ENCODE results near the gene LGALS3BP.

Gene LGALS3BP

DNA sequence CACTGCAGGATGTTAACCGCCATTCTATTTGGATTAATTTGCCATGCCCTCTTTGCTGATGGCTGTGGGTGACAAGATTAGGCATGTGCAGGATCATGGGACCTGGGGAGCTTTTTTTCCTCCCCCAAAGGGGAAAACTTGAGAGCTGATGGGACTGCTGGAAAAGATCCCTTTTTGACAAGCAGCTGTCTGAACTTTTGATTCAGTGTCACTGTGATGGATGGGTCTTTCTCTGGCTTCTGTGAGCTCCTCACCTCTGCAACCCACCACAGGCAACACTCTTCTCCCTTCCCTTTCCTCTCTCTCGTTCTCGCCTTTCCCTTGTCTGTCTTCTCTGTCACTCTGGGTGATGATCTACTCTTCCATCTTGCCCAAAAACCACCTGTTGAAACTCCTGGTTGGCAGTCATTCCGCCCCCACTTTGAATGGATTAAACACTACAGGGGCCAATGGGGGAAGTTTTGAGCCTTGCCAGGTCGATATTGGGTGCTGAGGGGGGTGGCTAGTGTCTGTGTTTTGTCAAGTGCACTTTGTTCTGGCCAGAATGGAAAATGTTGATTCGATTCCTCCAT, 32.9 kb upstream of the LGALS3BP start:
- no peak for DNase-seq (ENCODE audit: low spot score)

DNA sequence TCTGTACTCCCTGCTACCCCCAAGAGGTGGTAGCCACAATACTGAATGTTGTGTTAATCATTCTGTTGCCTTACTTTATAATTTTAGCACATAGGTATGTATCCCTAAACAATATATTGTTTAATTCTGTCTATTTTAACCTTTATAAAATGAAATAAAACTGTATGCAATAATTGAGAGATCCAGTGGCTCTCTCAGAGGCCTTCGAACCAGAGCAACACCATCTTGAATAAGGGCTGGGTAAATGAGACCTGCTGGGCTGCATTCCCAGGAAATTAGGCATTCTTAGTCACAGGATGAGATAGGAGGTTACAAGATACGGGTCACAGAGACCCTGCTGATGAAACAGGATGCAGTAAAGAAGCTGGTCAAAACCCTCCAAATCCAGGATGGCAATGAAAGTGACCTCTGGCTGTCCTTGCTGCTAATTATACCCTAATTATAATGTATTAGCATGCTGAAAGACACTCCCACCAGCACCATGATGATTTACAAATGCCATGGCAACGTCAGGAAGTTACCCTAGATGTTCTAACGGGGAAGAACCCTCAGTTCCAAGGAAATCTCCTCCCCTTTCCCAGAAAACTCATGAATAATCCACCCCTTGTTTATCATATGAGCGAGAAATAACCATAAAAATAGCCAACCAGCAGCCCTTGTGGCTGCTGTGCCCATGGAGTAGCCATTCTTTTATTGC, 31.9 kb upstream of the LGALS3BP start:
- no peak for DNase-seq (ENCODE audit: low spot score)

DNA sequence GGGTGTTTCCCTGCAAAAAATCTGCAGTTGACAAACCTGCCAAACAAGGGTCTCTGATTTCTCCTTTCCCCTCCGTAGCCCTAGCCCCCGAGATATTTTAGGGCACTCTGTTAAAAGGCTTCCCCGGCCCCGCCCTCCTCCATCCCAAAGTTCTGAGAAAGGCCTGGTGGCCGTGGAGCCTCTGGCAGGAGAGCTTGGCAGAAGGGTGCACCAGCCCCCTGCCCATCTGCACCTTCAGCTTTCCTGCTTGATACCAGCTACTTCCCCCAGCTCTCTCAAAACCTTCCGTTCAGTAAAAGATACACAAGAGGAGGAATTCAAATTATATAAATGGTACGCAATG, 30.6 kb upstream of the LGALS3BP start:
- no peak for DNase-seq (ENCODE audit: low spot score)

- peak; percentile 89 for DNase-seq (ENCODE audit: low spot score)
These were observed 29.9 kb upstream of the LGALS3BP start, which contains the start of gene CANT1 for GRCh38 chr17:79009397-79010303. Gene CANT1, minus strand, starts transcription at chr17:79009764. Its CDS starts 12,142 bp downstream, at chr17:78997622.

DNA sequence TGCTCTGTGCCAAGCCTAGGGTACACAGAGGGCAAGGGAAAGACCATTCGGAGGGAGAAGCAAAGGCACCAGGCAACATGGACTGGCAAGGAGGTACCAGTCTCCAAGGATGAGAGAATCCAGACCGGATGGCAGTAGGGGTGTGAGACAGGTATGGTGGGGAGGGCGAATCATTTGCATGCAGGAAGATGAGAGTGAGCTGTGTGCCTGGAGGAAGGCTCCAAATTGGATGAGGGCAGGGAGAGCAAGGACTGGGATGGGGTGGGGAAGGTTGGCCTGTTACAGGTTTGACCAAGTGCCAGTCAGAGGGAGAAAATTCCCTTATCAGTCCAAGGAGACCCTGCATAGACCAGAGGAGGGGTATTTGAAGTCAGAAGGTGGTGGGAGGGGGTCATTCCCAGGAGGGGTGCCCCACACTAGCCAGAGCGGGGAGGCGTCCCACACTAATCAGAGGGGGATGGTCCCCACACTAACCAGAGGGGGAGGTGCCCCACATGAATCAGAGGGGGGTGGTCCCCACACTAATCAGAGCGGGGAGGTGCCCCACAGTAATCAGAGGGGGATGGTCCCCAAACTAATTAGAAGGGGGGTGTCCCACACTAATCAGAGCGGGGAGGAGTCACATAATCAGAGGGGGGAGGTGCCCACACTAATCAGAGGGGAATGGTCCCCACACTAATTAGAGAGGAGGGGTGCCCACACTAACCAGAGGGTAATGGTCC, 29.1 kb upstream of the LGALS3BP start:
- DNase-seq (ENCODE audit: low spot score), result no peak

- DNase-seq (ENCODE audit: low spot score), result no peak
These were observed 28.0 kb upstream of the LGALS3BP start for GRCh38 chr17:79007504-79008381.

- no peak for DNase-seq (ENCODE audit: low spot score)
These were observed 27.2 kb upstream of the LGALS3BP start for GRCh38 chr17:79006794-79007503.

DNA sequence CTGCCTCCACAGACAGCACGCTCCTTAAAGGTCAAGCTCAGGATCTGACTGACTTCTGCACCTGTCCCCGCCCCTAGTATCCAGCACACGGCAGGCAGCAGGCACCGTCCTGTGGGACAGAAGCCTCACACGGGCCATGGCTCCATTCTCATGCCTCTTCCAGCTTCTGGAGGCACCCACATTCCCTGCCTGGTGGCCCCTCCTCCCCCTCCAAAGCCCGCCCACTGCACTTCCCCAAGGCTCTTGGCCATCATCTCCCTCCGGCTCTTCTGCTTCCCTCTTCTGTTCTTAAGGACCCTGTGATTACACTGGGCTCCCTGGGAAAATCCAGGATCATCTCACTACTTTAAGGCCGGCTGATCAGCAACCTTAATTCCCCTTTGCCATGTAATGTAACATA, 26.3 kb upstream of the LGALS3BP start:
- DNase-seq (ENCODE audit: low spot score), result no peak

- no peak for DNase-seq (ENCODE audit: low spot score)
These were observed 25.5 kb upstream of the LGALS3BP start for GRCh38 chr17:79005063-79005861.

DNA sequence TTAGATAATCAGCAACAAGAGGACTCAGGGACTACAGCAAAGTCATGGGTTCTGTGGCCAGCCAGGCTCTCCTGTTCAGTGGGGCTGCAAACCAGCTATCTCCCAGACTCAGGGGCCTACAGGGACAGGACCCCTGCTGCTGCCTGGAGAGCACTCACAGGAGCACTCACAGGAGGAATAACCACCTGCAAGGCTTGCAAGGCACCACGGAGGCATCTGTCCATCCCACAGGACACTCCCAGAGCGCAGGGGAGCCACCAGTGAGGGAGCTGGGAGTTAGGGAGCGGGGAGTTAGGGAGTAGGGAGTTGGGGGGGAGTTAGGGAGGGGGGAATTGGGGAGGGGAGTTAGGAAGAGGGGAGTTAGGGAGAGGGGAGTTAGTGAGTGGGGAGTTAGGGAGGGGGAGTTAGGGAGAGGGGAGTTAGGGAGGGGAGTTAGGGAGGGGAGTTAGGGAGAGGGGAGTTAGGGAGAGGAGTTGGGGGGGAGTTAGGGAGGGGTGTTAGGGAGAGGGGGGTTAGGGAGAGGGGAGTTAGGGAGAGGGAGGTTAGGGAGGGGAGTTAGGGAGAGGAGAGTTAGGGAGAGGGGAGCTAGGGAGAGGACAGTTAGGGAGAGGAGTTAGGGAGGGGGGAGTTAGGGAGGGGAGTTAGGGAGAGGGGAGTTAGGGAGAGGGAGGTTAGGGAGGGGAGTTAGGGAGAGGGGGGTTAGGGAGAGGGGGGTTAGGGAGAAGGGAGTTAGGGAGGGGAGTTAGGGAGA, 24.1 kb upstream of the LGALS3BP start:
- DNase-seq (ENCODE audit: low spot score), result no peak

- DNase-seq (ENCODE audit: low spot score), result no peak
These were observed 23.3 kb upstream of the LGALS3BP start for GRCh38 chr17:79002796-79003593.

DNA sequence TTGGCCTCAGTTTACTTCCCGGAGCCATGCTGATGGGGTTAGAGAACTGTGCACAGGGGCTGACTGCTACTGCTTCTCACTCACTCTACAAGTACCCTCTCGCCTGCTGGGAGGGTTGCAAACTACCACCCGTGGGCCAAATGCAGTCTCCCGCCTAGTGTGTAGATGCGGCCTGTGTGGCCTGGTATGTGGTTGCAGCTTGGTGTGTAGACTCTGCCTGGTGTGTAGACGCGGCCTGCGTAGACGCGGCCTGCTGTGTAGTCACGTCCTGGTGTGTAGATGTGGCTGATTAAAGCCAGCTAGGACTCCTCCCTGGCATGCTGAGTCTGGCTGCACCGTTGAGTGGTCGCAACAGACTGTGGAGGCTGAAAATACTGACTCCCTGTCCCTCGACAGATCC, 22.6 kb upstream of the LGALS3BP start:
- no peak for DNase-seq (ENCODE audit: low spot score)

DNA sequence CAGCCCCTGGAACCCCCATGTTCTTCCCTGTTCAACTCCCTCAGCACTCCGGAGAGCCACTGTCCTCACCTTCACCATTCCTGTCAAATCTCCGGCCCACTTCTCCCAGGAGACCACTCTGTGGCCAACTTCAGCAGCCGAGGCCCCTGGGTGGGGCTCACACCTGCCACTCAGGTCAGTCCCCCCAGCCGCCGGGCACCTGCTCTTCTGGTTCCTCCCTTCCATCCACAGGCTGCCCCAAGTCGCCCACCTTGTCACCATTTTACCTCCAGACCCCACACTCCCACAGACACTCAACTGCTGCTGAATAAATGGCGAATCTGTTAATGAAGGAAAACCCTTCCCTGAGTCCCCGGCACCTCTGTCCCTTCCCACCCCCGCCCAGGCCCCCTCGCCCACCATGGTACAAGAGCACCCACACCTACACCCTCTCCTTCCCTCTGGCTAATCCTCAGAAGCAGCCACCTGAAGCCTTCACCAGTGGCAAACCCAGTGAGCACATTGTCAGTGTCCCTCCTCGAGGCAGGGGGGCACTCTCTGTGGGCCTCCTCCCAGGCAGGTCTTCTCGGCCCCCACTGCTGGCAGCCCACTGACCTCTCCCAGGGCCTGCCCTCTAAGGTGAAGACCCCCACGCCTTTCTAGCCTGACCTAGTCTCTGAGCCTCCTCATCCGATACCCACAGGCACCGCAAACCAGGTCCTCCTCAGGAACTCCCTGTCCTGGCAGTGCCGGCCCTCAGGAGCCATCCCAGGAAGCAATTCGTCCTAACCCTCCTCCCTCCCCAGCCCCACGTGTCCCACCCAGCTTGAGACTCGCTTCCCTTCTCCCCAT, 21.7 kb upstream of the LGALS3BP start:
- no peak for DNase-seq (ENCODE audit: low spot score)

DNA sequence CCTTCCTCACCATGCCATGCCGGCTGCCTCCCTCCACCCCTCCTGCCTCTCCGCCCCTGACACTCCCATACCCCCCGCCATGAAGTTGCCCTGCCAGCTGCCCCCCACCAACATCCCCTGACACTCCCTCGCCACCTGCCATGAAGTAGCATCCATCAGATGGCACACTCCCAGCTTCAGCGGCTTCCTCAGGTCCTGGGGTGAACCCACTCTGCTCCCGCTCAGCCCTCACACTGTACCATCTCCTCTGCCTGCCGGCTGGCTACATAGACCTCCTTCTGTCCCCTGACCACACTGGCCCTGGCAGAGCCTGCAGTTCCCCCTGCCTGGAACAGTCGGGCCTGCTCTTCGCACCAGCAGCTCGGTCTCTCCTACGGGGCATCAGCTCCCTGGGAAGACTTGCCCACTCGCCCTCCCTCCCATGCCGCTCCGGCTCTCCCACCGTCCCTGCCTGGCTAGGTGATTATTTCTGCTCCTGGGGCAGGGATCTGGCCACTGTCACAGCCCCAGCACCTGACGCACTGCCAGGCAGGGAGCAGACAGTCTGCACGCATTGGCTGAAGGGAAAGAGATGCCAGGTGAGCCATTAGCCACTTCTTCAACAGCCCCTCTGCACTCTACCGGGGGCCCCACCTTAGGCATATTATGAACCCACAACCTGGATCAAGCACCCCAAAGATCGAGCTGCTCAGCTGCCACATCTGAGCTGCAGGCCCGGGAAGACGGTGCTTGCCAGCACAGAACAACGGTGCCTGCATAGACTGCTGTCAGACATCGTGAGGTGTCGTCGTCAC, 20.9 kb upstream of the LGALS3BP start:
- DNase-seq (ENCODE audit: low spot score), result no peak

- DNase-seq (ENCODE audit: low spot score), result no peak
These were observed 20.2 kb upstream of the LGALS3BP start for GRCh38 chr17:78999947-79000395.

DNA sequence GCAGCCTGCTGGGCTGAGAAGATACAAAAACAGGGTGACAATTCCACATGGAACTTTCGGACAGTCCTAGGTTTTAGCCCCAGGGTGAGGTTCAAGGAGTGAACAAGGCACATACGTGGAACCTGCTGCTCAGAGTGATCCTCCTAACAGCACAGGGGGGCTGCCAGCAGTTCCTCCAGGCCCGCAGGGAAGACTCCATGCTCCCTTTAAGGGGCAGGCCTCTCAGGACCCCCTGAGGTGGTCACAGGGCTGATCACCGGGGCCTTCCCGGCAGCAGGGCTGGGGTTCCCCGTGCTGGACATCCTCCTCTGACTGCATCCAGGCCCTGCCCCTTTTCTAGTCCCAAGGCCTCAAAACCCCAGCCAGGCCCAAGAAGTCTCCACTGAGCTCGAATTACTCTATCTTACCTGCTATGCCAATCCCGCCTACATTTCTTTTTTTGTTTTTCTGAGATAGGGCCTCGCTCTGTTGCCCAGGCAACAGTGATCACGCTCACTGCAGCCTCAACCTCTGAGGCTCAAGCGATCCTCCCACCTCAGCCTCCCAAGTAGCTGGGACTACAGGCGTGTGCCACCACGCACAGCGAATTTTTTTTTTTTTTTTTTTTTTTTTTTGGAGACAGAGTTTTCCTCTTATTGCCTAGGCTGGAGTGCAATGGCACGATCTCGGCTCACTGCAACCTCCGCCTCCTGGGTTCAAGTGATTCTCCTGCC, 19.5 kb upstream of the LGALS3BP start:
- no peak for DNase-seq (ENCODE audit: low spot score)

Data from hematopoietic multipotent progenitor cell treated with erythropoietin and hydrocortisone succinate and interleukin-3 and kit ligand, for 15 days (in vitro differentiated cells).